Muscle of leg (tissue), 11 donors: ENCODE data around the gene GAB2. TPM values are rescaled to one million over a fixed set of nuclear protein-coding genes. Genes with fewer than 3 reads are reported as not detected.
A peak's percentile ranks its signal among the peaks of the same experiment; 100 is the strongest.

Experiments
- DNase-seq: peaks from one replicate; pipeline ENCODE4 v3.0.0; 2013
- H3K27ac ChIP-seq: one replicate; pipeline ENCODE4 v1.5.1; 2013; ENCODE audit warnings: mild to moderate bottlenecking, low read length, control low read depth
- H3K27me3 ChIP-seq: one replicate; pipeline ENCODE4 v1.6.1; 2013; ENCODE audit warnings: low read length; ENCODE audit not compliant: control insufficient read depth, insufficient read depth
- H3K36me3 ChIP-seq: one replicate; pipeline ENCODE4 v1.6.1; 2013; ENCODE audit warnings: low read length; ENCODE audit not compliant: control insufficient read depth, insufficient read depth
- H3K4me1 ChIP-seq: one replicate; pipeline ENCODE4 v1.6.1; 2013; ENCODE audit warnings: low read length; ENCODE audit not compliant: control insufficient read depth, insufficient read depth
- H3K4me3 ChIP-seq: one replicate; pipeline ENCODE4 v1.5.1; 2013; ENCODE audit warnings: low read length, control low read depth
- H3K9me3 ChIP-seq: replicated peaks from 2 replicates; pipeline ENCODE4 v1.6.1; 2013; ENCODE audit warnings: low read depth, low read length; ENCODE audit not compliant: control insufficient read depth
- WGBS: methylation state at CpG from one replicate; pipeline ENCODE4 v1.1.5; 2013; ENCODE audit warnings: missing lambda C conversion rate; ENCODE audit not compliant: insufficient coverage; 5-methylcytosine and 5-hydroxymethylcytosine counted together
- polyA plus RNA-seq, 8 donors: library from polyadenylated mRNA; unstranded; fragments of 120-200 nt; gene quantifications; one replicate each; pipeline versions ENCODE4 v1.2.1 to v1.2.3, GENCODE V29; 2013; ENCODE audit warnings: inconsistent platforms in 1 of 8, low replicate concordance in 1 of 8; ENCODE audit not compliant: insufficient read length in 8 of 8, insufficient read depth in 1 of 8
- total RNA-seq: library from RNA; stranded (reverse); fragments of 120-200 nt; gene quantifications from one replicate; pipeline ENCODE4 v1.2.4, GENCODE V29; 2013

Gene GAB2
- total and polyA plus RNA-seq, 9 donors, result 9.6 to 18.8 (median 14.2) TPM

DNA sequence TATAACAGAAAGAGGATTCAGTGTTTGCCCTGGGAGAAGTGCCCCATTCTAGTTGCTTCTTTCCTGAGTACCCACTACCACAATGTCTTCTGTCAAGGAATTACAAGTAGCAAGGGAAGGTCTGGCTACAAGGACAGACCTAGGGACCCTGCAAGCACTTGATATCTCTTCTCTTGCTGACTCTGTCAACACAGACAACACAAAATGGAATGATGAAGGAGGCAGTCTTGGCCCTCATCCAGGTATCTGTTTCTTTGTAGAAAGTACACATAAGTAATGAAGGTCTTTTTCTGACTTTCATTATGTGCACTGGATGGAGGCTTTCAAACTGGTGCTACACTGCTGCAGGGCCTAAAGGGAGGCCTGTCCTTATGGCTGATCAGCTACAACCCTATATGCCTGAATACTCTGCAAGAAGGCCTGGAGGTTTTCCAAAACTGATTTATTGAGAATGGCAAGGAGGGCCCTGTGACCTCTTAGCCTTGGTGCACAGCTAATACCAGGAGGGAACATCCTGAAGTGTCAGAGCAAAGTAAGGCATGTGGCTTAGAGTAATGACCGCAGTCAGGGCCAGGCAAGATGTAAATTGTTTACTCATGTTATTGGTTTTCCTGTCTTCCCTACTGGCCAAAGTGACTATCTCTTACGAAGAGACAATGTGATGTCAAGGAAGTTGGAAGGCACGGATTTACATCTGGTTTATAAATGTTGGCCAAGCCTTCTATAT is 31.2 kb downstream of the GAB2 start:
- no peak for DNase-seq
- peaks cover 5% of the 10 kb centered on the region for H3K4me1 ChIP-seq
- no CpG with 5 or more reads among the region's 3 CpGs for WGBS

DNA sequence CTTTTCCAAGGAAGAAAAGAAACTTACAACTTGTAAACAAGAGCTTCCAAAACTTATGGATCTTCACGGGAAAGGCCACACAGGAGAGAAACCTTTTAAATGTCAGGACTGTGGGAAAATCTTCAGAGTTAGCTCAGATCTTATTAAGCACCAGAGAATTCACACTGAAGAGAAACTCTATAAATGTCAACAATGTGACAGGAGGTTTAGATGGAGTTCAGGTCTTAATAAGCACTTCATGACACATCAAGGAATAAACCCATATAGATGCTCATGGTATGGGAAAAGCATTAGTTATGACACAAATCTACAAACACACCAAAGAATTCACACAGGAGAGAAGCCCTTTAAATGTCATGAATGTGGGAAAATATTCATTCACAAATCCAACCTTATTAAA is 32.4 kb downstream of the GAB2 start:
- Histone ChIP-seq H3K27me3 (no peaks in the 10 kb centered on the region), H3K36me3 (peaks cover 3% of the 10 kb centered on the region), H3K4me1 (peaks cover 5% of the 10 kb centered on the region), H3K9me3 (peaks cover 3% of the 10 kb centered on the region), H3K27ac (no peak overlapping the region), H3K4me3 (no peak overlapping the region)
- DNase-seq, result no peak
- no CpG with 5 or more reads among the region's 1 CpG for WGBS

More for the DNA sequence above, 31.2 kb downstream of the GAB2 start:
- Histone ChIP-seq H3K27me3 (no peaks in the 10 kb centered on the region), H3K27ac (no peak overlapping the region), H3K9me3 (peaks cover 3% of the 10 kb centered on the region), H3K4me3 (no peak overlapping the region), H3K36me3 (peaks cover 3% of the 10 kb centered on the region)

DNA sequence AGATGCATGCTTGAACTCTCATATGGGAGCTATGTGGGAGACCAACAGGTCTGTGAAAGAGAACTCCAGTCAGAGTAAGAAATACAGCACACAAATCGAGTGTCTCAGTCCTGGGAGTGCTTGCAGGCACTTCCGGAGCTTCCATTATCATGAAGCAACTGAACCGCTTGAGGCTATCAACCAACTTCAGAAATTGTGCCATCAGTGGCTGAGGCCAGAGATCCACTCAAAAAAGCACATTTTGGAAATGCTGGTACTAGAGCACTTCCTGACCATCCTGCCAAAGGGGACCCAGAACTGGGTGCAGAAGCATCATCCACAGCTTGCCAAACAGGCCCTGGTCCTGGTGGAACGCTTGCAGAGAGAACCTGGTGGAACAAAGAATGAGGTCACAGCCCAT is 33.4 kb downstream of the GAB2 start:
- Histone ChIP-seq H3K9me3 (peaks cover 3% of the 10 kb centered on the region), H3K4me1 (peaks cover 5% of the 10 kb centered on the region), H3K27me3 (no peaks in the 10 kb centered on the region), H3K36me3 (peaks cover 3% of the 10 kb centered on the region), H3K4me3 (no peak overlapping the region), H3K27ac (no peak overlapping the region)
- 88% methylated on average over 2 of the region's 4 CpGs for WGBS
- DNase-seq, result no peak

DNA sequence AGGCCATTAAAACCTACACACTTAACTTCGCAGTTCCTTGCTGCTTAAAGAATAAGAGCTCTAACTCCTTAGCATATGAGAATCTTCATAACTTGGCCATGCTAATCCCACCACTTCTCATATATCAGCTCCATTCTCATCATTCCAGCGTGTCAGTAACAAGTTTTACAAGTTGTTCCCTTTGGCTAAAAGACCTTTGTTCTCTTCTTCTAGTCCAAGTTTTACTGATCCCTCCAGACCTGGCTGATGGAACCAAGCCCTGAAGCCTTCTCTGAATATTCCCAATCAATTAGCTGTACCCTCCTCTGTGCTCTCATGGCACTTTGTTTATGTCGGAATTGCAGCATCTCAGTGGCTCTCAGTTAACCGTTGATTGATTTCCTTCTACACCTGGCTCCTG is 35.8 kb downstream of the GAB2 start:
- Histone ChIP-seq H3K9me3 (peaks cover 3% of the 10 kb centered on the region), H3K27ac (no peak overlapping the region), H3K27me3 (no peaks in the 10 kb centered on the region), H3K36me3 (peaks cover 3% of the 10 kb centered on the region), H3K4me3 (no peak overlapping the region), H3K4me1 (peaks cover 5% of the 10 kb centered on the region)
- DNase-seq, result peak; percentile 71
- WGBS, result 23% methylated on average over 4 of the region's 4 CpGs

- Histone ChIP-seq H3K27ac (no peak overlapping the region), H3K27me3 (no peaks in the 10 kb centered on the region), H3K9me3 (peaks cover 3% of the 10 kb centered on the region), H3K4me1 (peaks cover 5% of the 10 kb centered on the region), H3K36me3 (peaks cover 3% of the 10 kb centered on the region), H3K4me3 (no peak overlapping the region)
- DNase-seq, result peak; percentile 46
- WGBS, result no CpG with 5 or more reads among the region's 5 CpGs
Measured at GRCh38 chr11:78380615-78381051, 37.0 kb downstream of the GAB2 start.

- H3K27me3 ChIP-seq, result no peaks in the 10 kb centered on the region
- peaks cover 5% of the 10 kb centered on the region for H3K4me1 ChIP-seq
- peak; percentile 45 for DNase-seq
- H3K27ac ChIP-seq, result no peak overlapping the region
- no peak overlapping the region for H3K4me3 ChIP-seq
- WGBS, result 83% methylated on average over 1 of the region's 3 CpGs
- H3K9me3 ChIP-seq, result no peaks in the 10 kb centered on the region
- peaks cover 3% of the 10 kb centered on the region for H3K36me3 ChIP-seq
Measured at GRCh38 chr11:78379039-78379670, 38.5 kb downstream of the GAB2 start.

GRCh38 chr11:78377625-78378418 is 39.8 kb downstream of the GAB2 start:
- H3K9me3 ChIP-seq, result no peaks in the 10 kb centered on the region
- peaks cover 5% of the 10 kb centered on the region for H3K4me1 ChIP-seq
- no peaks in the 10 kb centered on the region for H3K36me3 ChIP-seq
- H3K27me3 ChIP-seq, result no peaks in the 10 kb centered on the region
- WGBS, result 79% methylated on average over 3 of the region's 9 CpGs
- no peak overlapping the region for H3K27ac ChIP-seq
- H3K4me3 ChIP-seq, result no peak overlapping the region
- DNase-seq, result no peak

GRCh38 chr11:78376858-78377257 is 40.8 kb downstream of the GAB2 start:
- no peaks in the 10 kb centered on the region for H3K36me3 ChIP-seq
- no peak overlapping the region for H3K4me3 ChIP-seq
- H3K4me1 ChIP-seq, result peaks cover 4% of the 10 kb centered on the region
- no peak overlapping the region for H3K27ac ChIP-seq
- no CpG with 5 or more reads among the region's 3 CpGs for WGBS
- no peaks in the 10 kb centered on the region for H3K27me3 ChIP-seq
- H3K9me3 ChIP-seq, result no peaks in the 10 kb centered on the region
- DNase-seq, result no peak

DNA sequence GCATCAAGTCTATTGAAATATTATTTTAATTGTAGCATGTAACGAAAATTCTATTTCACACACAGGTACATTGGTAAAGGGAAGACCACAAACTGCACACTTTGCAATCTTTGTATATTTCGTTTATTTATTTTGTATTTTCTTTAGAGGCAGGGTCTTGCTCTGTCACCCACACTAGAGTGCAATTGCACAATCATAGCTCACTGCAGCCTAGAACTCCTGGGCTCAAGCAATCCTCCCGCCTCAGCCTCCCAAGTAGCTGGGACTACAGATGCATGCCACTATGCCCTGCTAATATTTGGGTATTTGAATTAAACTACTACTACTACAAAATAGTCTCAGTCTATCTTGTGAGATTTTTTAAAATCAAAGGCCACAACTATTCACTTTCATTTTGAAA is 42.7 kb downstream of the GAB2 start:
- DNase-seq, result no peak
- H3K4me1 ChIP-seq, result peaks cover 13% of the 10 kb centered on the region
- no peak overlapping the region for H3K4me3 ChIP-seq
- no peaks in the 10 kb centered on the region for H3K9me3 ChIP-seq
- H3K27me3 ChIP-seq, result no peaks in the 10 kb centered on the region
- no CpG with 5 or more reads among the region's 3 CpGs for WGBS
- no peak overlapping the region for H3K27ac ChIP-seq
- no peaks in the 10 kb centered on the region for H3K36me3 ChIP-seq

- Histone ChIP-seq H3K4me1 (peaks cover 13% of the 10 kb centered on the region), H3K4me3 (no peak overlapping the region), H3K36me3 (no peaks in the 10 kb centered on the region), H3K27ac (no peak overlapping the region), H3K9me3 (no peaks in the 10 kb centered on the region), H3K27me3 (no peaks in the 10 kb centered on the region)
- 88% methylated on average over 1 of the region's 1 CpG for WGBS
- DNase-seq, result no peak
Measured at GRCh38 chr11:78373689-78374088, 43.9 kb downstream of the GAB2 start.
